ENCODE data around the gene ZNF19. TPM values are rescaled to one million over a fixed set of nuclear protein-coding genes. Genes with fewer than 3 reads are reported as not detected.

ZNF19 gene
- total and polyA plus RNA-seq, 9 of the 15 experiments (the other 6 are each of a cell fraction or from before 2014, with no cell fraction given) = 1.2 to 2.8 (median 1.8) TPM

DNA sequence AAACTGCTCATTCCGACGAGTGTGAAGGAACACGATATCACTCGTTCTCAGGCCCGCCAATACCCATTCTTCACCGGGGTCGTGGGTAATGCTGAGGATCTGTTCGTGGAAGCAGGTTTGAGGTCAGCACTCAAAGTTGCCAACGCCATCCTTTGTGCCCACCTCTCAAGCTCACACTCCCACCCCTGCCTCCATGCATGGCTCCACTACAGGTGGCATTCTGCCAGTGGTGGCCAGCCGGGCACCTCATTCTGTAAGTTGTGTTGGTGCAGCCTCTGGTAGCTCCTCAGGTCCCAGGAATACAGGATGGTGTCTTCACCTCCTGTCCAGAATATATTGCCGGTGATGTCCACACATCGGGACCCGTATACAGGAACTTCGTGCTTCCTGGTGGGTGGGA, 57.9 kb downstream of the ZNF19 start:
- Histone ChIP-seq H3K9ac (ENCODE audit: insufficient read depth in 1 of 2, low read depth in 2 of 2, low read length in 2 of 2) (peak overlapping the region in 1 of 2 experiments; percentile 10; a peak in 2 of 4 replicates), H3K79me2 (ENCODE audit: control insufficient read depth, insufficient read depth, low read length) (no peaks in the 10 kb centered on the region), H3K9me1 (ENCODE audit: control insufficient read depth, insufficient read depth, low read length) (peaks cover 3% of the 10 kb centered on the region), H3K4me1 (replicated peaks in 1 of 2; ENCODE audit: control insufficient read depth in 2 of 2, insufficient read depth in 2 of 2, low read length in 2 of 2) (peaks cover 14 to 18% of the 10 kb centered on the region in 2 experiments; a peak in 4 of 5 replicates), H3K36me3 (ENCODE audit: control insufficient read depth, insufficient read depth, low read length) (no peaks in the 10 kb centered on the region), H3K4me3 (no peak overlapping the region), H4K20me1 (replicated peaks; ENCODE audit: control insufficient read depth, insufficient read depth, low read length) (0 out of 2 replicates have a peak, but pooled peaks cover 5% of the 10 kb centered on the region), H3K27me3 (ENCODE audit: control insufficient read depth in 2 of 2, insufficient read depth in 2 of 2, low read length in 2 of 2) (peaks cover 10 to 48% of the 10 kb centered on the region in 2 experiments), H3K9me3 (replicated peaks; ENCODE audit: control insufficient read depth, insufficient read depth, low read depth, low read length) (no peaks in the 10 kb centered on the region), H3K4me2 (ENCODE audit: insufficient read depth, low read length) (peak overlapping the region; percentile 23; the same call in 1 of the 2 replicates), H2AFZ (ENCODE audit: low read depth, low read length) (no peak overlapping the region), H3K27ac (ENCODE audit: extremely low read depth, low read depth, low read length) (no peak overlapping the region)
- POLR2A ChIA-PET = no interaction called here
- no peak for ATAC-seq
- in situ Hi-C loops (cut with MboI) (no loop called here), intact Hi-C loops (cut with micrococcal nuclease) (loop anchor here (5.0 kb wide), 1 partner anchor 66 kb away; no protein-coding TSS in a partner anchor)
- FAIRE-seq = no peak
- WGBS (ENCODE audit: insufficient coverage, low coverage, missing lambda C conversion rate) = 12% methylated on average over 13 of the region's 14 CpGs
- DNase-seq (ENCODE audit: extremely low read depth in 1 of 4, low spot score in 3 of 4) = no peak
- CTCF ChIA-PET (ENCODE audit: low intra/inter-chr PET ratio) = no interaction called here
- no peak for TF ChIP-seq SMARCB1 (IDR thresholded peaks at IDR 0.05; ENCODE audit: insufficient read length, low read depth)
- TF ChIP-seq SMC3 (conservative IDR thresholded peaks at IDR 0.05; ENCODE audit: insufficient read depth, low read depth, low read length) = no peak
- BruUV-seq (replicated peaks) = no TSS peak

DNA sequence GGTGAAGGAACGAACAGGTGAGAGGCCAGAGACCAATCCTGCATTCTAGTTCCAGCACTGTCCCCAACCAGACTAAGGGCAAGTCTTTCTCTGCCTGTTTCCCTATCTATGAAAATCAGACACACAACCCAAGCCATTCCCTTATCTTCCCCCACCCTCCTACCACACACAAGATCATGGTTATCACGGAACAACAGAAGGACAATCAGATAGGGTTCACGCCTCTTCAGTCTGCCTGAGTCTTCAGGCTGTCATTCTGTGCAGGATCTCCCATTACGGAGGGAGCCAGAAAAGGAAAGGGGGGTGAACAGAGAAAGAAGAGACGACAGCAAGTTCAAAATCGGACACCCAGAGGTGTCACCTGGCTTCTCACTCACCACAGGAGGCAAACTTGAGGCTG, 58.4 kb downstream of the ZNF19 start:
- DNase-seq (ENCODE audit: extremely low read depth in 1 of 4, low spot score in 3 of 4) (peak; percentile 80 to 90 (median 84)), ATAC-seq (peak; percentile 56), FAIRE-seq (peak; percentile 89)
- Histone ChIP-seq H4K20me1 (replicated peaks; ENCODE audit: control insufficient read depth, insufficient read depth, low read length) (0 out of 2 replicates have a peak, but pooled peaks cover 5% of the 10 kb centered on the region), H3K9ac (ENCODE audit: insufficient read depth in 1 of 2, low read depth in 2 of 2, low read length in 2 of 2) (peak overlapping the region in 1 of 2 experiments; percentile 14; a peak in 2 of 4 replicates), H3K4me2 (ENCODE audit: insufficient read depth, low read length) (peak overlapping the region; percentile 23; the same call in 1 of the 2 replicates), H3K9me3 (replicated peaks; ENCODE audit: control insufficient read depth, insufficient read depth, low read depth, low read length) (no peaks in the 10 kb centered on the region), H3K4me1 (replicated peaks in 1 of 2; ENCODE audit: control insufficient read depth in 2 of 2, insufficient read depth in 2 of 2, low read length in 2 of 2) (peaks cover 18% of the 10 kb centered on the region in 2 experiments; a peak in 4 of 5 replicates), H3K79me2 (ENCODE audit: control insufficient read depth, insufficient read depth, low read length) (no peaks in the 10 kb centered on the region), H3K9me1 (ENCODE audit: control insufficient read depth, insufficient read depth, low read length) (peaks cover 3% of the 10 kb centered on the region), H3K36me3 (ENCODE audit: control insufficient read depth, insufficient read depth, low read length) (no peaks in the 10 kb centered on the region), H3K27ac (ENCODE audit: extremely low read depth, low read depth, low read length) (no peak overlapping the region), H3K4me3 (no peak overlapping the region), H3K27me3 (ENCODE audit: control insufficient read depth in 2 of 2, insufficient read depth in 2 of 2, low read length in 2 of 2) (peaks cover 10 to 48% of the 10 kb centered on the region in 2 experiments; a peak in 4 of 5 replicates), H2AFZ (ENCODE audit: low read depth, low read length) (no peak overlapping the region)
- in situ Hi-C loops (cut with MboI) = no loop called here
- intact Hi-C loops (cut with micrococcal nuclease) = loop anchor here (5.0 kb wide), 1 partner anchor 67 kb away; no protein-coding TSS in a partner anchor
- 0% methylated on average over 6 of the region's 6 CpGs for WGBS (ENCODE audit: insufficient coverage, low coverage, missing lambda C conversion rate)
- no TSS peak for BruUV-seq (replicated peaks)
- ChIA-PET POLR2A (no interaction called here), CTCF (ENCODE audit: low intra/inter-chr PET ratio) (no interaction called here)
- TF ChIP-seq ZNF124 (CRISPR knock-in tag; IDR thresholded peaks at IDR 0.05) (no peak), ZBTB7A (IDR thresholded peaks at IDR 0.05; ENCODE audit: borderline replicate concordance, control insufficient read depth, low read depth, low read length) (no peak), POLR3A (IDR thresholded peaks at IDR 0.05; ENCODE audit: borderline replicate concordance, extremely low read depth, insufficient read depth, insufficient read length) (no peak), TOE1 (IDR thresholded peaks at IDR 0.05; ENCODE audit: borderline replicate concordance) (no peak), TOE1 (CRISPR knock-in tag; IDR thresholded peaks at IDR 0.05; ENCODE audit: borderline replicate concordance, low read depth) (no peak), NFE2 (IDR thresholded peaks at IDR 0.05; ENCODE audit: low read depth) (peak; percentile 37; the same call in 1 of the 2 replicates), ZNF347 (CRISPR knock-in tag; IDR thresholded peaks at IDR 0.05; ENCODE audit: low read depth) (no peak), ZNF174 (CRISPR knock-in tag; IDR thresholded peaks at IDR 0.05) (no peak), KAT2B (IDR thresholded peaks at IDR 0.05; ENCODE audit: low read depth, low read length) (no peak), NFRKB (IDR thresholded peaks at IDR 0.05; ENCODE audit: low read depth) (no peak), SMARCC2 (IDR thresholded peaks at IDR 0.05; ENCODE audit: low read depth) (peak; percentile 63; the same call in 1 of the 2 replicates), FOXJ3 (CRISPR knock-in tag; IDR thresholded peaks at IDR 0.05) (no peak), NELFE (IDR thresholded peaks at IDR 0.05; ENCODE audit: insufficient read depth, insufficient read length) (no peak), POLR3G (IDR thresholded peaks at IDR 0.05; ENCODE audit: extremely low read depth, insufficient read length, insufficient replicate concordance) (no peak), EP400 (IDR thresholded peaks at IDR 0.05) (no peak), ATF7 (IDR thresholded peaks at IDR 0.05) (peak; percentile 43; the same call in 1 of the 2 replicates)
